Natural killer cell (primary cell): ENCODE measurements around the gene TECTA. TPM values are rescaled to one million over a fixed set of nuclear protein-coding genes. Genes with fewer than 3 reads are reported as not detected.

Source experiments
- ATAC-seq, 3 donors: fragments of 150-1000 bp in 2 of 3; fragments of 200-7000 bp in 1 of 3; cut with Tn5 transposase; 1 replicate in 1 of 3; 2 replicates in 2 of 3; pipeline ENCODE4 v1.10.0; 2021; ENCODE audit warnings: mild to moderate bottlenecking in 2 of 3, moderate library complexity in 2 of 3
- DNase-seq, 2 donors: peaks; one replicate each; pipeline versions ENCODE4 v3.0.0 to v3.0.0-alpha.2; 2013 to 2021; ENCODE audit warnings: mixed read lengths in 1 of 2
- H3K27ac ChIP-seq: one replicate; pipeline ENCODE4 v1.5.1; 2013; ENCODE audit warnings: mild to moderate bottlenecking, low read length
- H3K27me3 ChIP-seq: one replicate; pipeline ENCODE4 v1.6.1; 2013; ENCODE audit warnings: low read length; ENCODE audit not compliant: control insufficient read depth, insufficient read depth
- H3K36me3 ChIP-seq: one replicate; pipeline ENCODE4 v1.6.1; 2013; ENCODE audit warnings: low read length; ENCODE audit not compliant: control insufficient read depth, insufficient read depth
- H3K4me1 ChIP-seq: one replicate; pipeline ENCODE4 v1.6.1; 2013; ENCODE audit warnings: low read length; ENCODE audit not compliant: control insufficient read depth, insufficient read depth
- H3K4me3 ChIP-seq: one replicate; pipeline ENCODE4 v1.5.1; 2013; ENCODE audit warnings: low read length
- H3K9me3 ChIP-seq: one replicate; pipeline ENCODE4 v1.6.1; 2013; ENCODE audit warnings: low read length; ENCODE audit not compliant: control insufficient read depth, insufficient read depth
- H3K27ac Mint-ChIP-seq, 2 donors: one replicate each; pipeline ENCODE4 v1.8.0; 2022; ENCODE audit warnings: mild to moderate bottlenecking in 2 of 2, mixed read lengths in 2 of 2, moderate library complexity in 1 of 2
- H3K27me3 Mint-ChIP-seq, 2 donors: one replicate each; pipeline ENCODE4 v1.8.0; 2022; ENCODE audit warnings: low read depth in 2 of 2, mixed read lengths in 2 of 2
- H3K36me3 Mint-ChIP-seq: one replicate; pipeline ENCODE4 v1.8.0; 2022; ENCODE audit warnings: mixed read lengths
- H3K4me1 Mint-ChIP-seq, 2 donors: one replicate each; pipeline ENCODE4 v1.8.0; 2022; ENCODE audit warnings: mixed read lengths in 2 of 2
- H3K4me3 Mint-ChIP-seq: one replicate; pipeline ENCODE4 v1.8.0; 2022; ENCODE audit warnings: mild to moderate bottlenecking, moderate library complexity, mixed read lengths
- H3K9me3 Mint-ChIP-seq, 2 donors: one replicate each; pipeline ENCODE4 v1.8.0; 2022; ENCODE audit warnings: mixed read lengths in 2 of 2
- CTCF ChIP-seq: fragments of 200-600 bp; IDR thresholded peaks from one replicate; pipeline ENCODE4 v1.8.0; 2022; ENCODE audit warnings: antibody characterized with exemption
- WGBS: methylation state at CpG from one replicate; pipeline ENCODE4 v1.1.7; 2013; ENCODE audit warnings: missing lambda C conversion rate; ENCODE audit not compliant: insufficient coverage; 5-methylcytosine and 5-hydroxymethylcytosine counted together
- intact Hi-C: fragments of 100-400 bp; cut with micrococcal nuclease; formaldehyde crosslinking; loops from one replicate; pipeline ENCODE4 v1.14.2; 2022
- total RNA-seq, 4 donors: library from RNA; stranded (reverse); fragments of 120-200 nt in 1 of 4; gene quantifications; one replicate each; pipeline versions ENCODE4 v1.2.3 to v1.2.4, GENCODE V29; 2013 to 2022

Gene TECTA
- total RNA-seq, 3 donors from 2014 or later (not counting 1 experiment from before 2014, with no cell fraction given) = 0.50 to 0.57 (median 0.56) TPM

- no peaks in the 10 kb centered on the region for H3K4me1 ChIP-seq
- Mint-ChIP-seq H3K9me3 (no peaks in the 10 kb centered on the region), H3K4me1 (no peaks in the 10 kb centered on the region), H3K27ac (no peak overlapping the region), H3K36me3 (no peaks in the 10 kb centered on the region), H3K4me3 (no peak overlapping the region), H3K27me3 (peaks cover 2 to 7% of the 10 kb centered on the region in 2 donors)
- intact Hi-C loops = no loop called here
- H3K9me3 ChIP-seq = no peaks in the 10 kb centered on the region
- H3K36me3 ChIP-seq = no peaks in the 10 kb centered on the region
- no peaks in the 10 kb centered on the region for H3K27me3 ChIP-seq
- WGBS = 92% methylated on average over 1 of the region's 2 CpGs
- TF ChIP-seq CTCF = no peak
- ATAC-seq (no peak), DNase-seq (no peak)
- no peak overlapping the region for H3K27ac ChIP-seq
- no peak overlapping the region for H3K4me3 ChIP-seq
These were observed 48.1 kb downstream of the TECTA start for GRCh38 chr11:121149116-121149515.

- H3K4me1 ChIP-seq = no peaks in the 10 kb centered on the region
- no peaks in the 10 kb centered on the region for H3K4me1 Mint-ChIP-seq
- no peaks in the 10 kb centered on the region for H3K36me3 Mint-ChIP-seq
- intact Hi-C loops = no loop called here
- H3K9me3 ChIP-seq = no peaks in the 10 kb centered on the region
- no peak for TF ChIP-seq CTCF
- no peaks in the 10 kb centered on the region for H3K27me3 ChIP-seq
- peaks cover 0 to 11% of the 10 kb centered on the region in 2 donors for H3K27me3 Mint-ChIP-seq
- H3K27ac ChIP-seq = no peak overlapping the region
- 94% methylated on average over 2 of the region's 4 CpGs for WGBS
- DNase-seq = no peak
- no peak overlapping the region for H3K4me3 ChIP-seq
- no peak for ATAC-seq
- no peaks in the 10 kb centered on the region for H3K9me3 Mint-ChIP-seq
- H3K36me3 ChIP-seq = no peaks in the 10 kb centered on the region
- H3K4me3 Mint-ChIP-seq = no peak overlapping the region
- no peak overlapping the region for H3K27ac Mint-ChIP-seq
These were observed 50.2 kb downstream of the TECTA start for GRCh38 chr11:121151207-121151688.

GRCh38 chr11:121152764-121153163 is 51.7 kb downstream of the TECTA start:
- WGBS = 92% methylated on average over 19 of the region's 19 CpGs

More at GRCh38 chr11:121152764-121153163, 51.7 kb downstream of the TECTA start:
- H3K9me3 Mint-ChIP-seq = no peaks in the 10 kb centered on the region
- Histone ChIP-seq H3K27ac (no peak overlapping the region), H3K27me3 (no peaks in the 10 kb centered on the region), H3K4me1 (no peaks in the 10 kb centered on the region), H3K9me3 (no peaks in the 10 kb centered on the region), H3K4me3 (no peak overlapping the region), H3K36me3 (no peaks in the 10 kb centered on the region)
- H3K4me3 Mint-ChIP-seq = no peak overlapping the region
- H3K27ac Mint-ChIP-seq = no peak overlapping the region
- intact Hi-C loops = no loop called here
- H3K27me3 Mint-ChIP-seq = peaks cover 0 to 11% of the 10 kb centered on the region in 2 donors
- ATAC-seq (no peak), DNase-seq (no peak)
- no peaks in the 10 kb centered on the region for H3K36me3 Mint-ChIP-seq
- no peak for TF ChIP-seq CTCF
- no peaks in the 10 kb centered on the region for H3K4me1 Mint-ChIP-seq
